ENCODE data around the gene INVS. TPM values are rescaled to one million over a fixed set of nuclear protein-coding genes. Genes with fewer than 3 reads are reported as not detected.

Gene INVS
- total and polyA plus RNA-seq, 2 of the 13 experiments (the other 11 are each of a cell fraction or from before 2014, with no cell fraction given) = 11.3 to 16.3 TPM

DNA sequence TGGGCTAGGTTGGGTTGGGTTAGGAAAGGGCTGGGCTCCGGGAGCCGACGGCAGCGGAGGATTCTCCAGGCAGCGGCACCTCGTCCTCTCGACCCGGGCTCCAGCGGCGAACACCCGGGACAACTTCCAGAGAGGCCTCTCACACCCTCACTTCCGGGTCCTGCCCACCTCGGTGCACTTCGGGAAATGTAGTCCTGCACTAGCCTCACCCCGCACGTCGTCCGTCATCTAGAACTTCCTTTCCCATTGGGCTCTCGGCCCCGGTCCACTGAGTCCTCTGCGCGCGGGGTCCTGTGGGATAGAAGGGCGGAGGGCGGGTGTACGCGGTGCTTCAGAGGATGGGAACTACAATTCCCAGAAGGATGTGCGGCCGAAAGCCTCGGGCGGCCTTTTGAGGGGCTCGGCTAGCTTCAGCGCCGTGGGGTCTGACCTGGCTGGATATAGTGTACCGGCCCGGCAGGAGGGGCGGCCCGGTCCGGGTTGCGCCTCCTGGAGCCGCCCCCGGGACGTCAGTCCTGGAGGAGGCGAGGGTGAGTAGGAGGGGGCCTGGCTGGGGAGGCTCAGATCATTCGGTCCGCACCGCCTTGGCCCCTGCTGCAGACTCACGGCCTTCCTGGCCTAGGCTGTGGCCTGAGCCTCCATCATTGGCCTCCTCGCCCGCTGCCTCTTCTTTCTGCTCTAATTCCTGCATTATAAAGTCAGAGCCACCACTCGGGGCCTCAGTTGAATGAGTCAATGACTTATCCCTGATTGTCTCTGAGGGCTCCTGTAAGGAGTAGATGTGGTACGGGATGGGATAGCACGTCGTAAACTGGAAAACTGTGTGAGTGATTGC is at the start of gene INVS, which contains the start of gene ERP44 (continued):
- TF ChIP-seq, protein P1, sequence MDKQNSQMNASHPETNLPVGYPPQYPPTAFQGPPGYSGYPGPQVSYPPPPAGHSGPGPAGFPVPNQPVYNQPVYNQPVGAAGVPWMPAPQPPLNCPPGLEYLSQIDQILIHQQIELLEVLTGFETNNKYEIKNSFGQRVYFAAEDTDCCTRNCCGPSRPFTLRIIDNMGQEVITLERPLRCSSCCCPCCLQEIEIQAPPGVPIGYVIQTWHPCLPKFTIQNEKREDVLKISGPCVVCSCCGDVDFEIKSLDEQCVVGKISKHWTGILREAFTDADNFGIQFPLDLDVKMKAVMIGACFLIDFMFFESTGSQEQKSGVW (CRISPR knock-in tag; IDR thresholded peaks at IDR 0.05; ENCODE audit: borderline replicate concordance) = no peak
- no peak for TF ChIP-seq EEA1 (CRISPR knock-in tag; IDR thresholded peaks at IDR 0.05; ENCODE audit: borderline replicate concordance)
- no peak for TF ChIP-seq NR2F1 (CRISPR knock-in tag; IDR thresholded peaks at IDR 0.05)
- peak; percentile 20; the same call in 1 of the 2 replicates for TF ChIP-seq HOXD1 (CRISPR knock-in tag; IDR thresholded peaks at IDR 0.05)
- TF ChIP-seq, protein P2, sequence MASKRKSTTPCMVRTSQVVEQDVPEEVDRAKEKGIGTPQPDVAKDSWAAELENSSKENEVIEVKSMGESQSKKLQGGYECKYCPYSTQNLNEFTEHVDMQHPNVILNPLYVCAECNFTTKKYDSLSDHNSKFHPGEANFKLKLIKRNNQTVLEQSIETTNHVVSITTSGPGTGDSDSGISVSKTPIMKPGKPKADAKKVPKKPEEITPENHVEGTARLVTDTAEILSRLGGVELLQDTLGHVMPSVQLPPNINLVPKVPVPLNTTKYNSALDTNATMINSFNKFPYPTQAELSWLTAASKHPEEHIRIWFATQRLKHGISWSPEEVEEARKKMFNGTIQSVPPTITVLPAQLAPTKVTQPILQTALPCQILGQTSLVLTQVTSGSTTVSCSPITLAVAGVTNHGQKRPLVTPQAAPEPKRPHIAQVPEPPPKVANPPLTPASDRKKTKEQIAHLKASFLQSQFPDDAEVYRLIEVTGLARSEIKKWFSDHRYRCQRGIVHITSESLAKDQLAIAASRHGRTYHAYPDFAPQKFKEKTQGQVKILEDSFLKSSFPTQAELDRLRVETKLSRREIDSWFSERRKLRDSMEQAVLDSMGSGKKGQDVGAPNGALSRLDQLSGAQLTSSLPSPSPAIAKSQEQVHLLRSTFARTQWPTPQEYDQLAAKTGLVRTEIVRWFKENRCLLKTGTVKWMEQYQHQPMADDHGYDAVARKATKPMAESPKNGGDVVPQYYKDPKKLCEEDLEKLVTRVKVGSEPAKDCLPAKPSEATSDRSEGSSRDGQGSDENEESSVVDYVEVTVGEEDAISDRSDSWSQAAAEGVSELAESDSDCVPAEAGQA (IDR thresholded peaks at IDR 0.05; ENCODE audit: low read depth) = no peak
- TF ChIP-seq, protein P2 (CRISPR knock-in tag; IDR thresholded peaks at IDR 0.05; ENCODE audit: borderline replicate concordance) = no peak
- 0 out of 2 replicates have a peak, but pooled peaks have one; percentile 17 for TF ChIP-seq MAFG (CRISPR knock-in tag; IDR thresholded peaks at IDR 0.05)
- TF ChIP-seq NFIB (CRISPR knock-in tag; IDR thresholded peaks at IDR 0.05; ENCODE audit: borderline replicate concordance) = no peak
- no peak for TF ChIP-seq ARHGAP35 (CRISPR knock-in tag; IDR thresholded peaks at IDR 0.05; ENCODE audit: borderline replicate concordance)
- peak; percentile 85; the same call in 1 of the 2 replicates for TF ChIP-seq KLF12 (CRISPR knock-in tag; IDR thresholded peaks at IDR 0.05; ENCODE audit: borderline replicate concordance)
- no peak; the same call in 1 of the 2 replicates for TF ChIP-seq ZBTB8A (CRISPR knock-in tag; IDR thresholded peaks at IDR 0.05; ENCODE audit: borderline replicate concordance, low read depth)
- TF ChIP-seq, protein P3, sequence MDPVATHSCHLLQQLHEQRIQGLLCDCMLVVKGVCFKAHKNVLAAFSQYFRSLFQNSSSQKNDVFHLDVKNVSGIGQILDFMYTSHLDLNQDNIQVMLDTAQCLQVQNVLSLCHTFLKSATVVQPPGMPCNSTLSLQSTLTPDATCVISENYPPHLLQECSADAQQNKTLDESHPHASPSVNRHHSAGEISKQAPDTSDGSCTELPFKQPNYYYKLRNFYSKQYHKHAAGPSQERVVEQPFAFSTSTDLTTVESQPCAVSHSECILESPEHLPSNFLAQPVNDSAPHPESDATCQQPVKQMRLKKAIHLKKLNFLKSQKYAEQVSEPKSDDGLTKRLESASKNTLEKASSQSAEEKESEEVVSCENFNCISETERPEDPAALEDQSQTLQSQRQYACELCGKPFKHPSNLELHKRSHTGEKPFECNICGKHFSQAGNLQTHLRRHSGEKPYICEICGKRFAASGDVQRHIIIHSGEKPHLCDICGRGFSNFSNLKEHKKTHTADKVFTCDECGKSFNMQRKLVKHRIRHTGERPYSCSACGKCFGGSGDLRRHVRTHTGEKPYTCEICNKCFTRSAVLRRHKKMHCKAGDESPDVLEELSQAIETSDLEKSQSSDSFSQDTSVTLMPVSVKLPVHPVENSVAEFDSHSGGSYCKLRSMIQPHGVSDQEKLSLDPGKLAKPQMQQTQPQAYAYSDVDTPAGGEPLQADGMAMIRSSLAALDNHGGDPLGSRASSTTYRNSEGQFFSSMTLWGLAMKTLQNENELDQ (CRISPR knock-in tag; IDR thresholded peaks at IDR 0.05; ENCODE audit: borderline replicate concordance) = no peak
- TF ChIP-seq, protein P4, sequence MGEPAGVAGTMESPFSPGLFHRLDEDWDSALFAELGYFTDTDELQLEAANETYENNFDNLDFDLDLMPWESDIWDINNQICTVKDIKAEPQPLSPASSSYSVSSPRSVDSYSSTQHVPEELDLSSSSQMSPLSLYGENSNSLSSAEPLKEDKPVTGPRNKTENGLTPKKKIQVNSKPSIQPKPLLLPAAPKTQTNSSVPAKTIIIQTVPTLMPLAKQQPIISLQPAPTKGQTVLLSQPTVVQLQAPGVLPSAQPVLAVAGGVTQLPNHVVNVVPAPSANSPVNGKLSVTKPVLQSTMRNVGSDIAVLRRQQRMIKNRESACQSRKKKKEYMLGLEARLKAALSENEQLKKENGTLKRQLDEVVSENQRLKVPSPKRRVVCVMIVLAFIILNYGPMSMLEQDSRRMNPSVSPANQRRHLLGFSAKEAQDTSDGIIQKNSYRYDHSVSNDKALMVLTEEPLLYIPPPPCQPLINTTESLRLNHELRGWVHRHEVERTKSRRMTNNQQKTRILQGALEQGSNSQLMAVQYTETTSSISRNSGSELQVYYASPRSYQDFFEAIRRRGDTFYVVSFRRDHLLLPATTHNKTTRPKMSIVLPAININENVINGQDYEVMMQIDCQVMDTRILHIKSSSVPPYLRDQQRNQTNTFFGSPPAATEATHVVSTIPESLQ (CRISPR knock-in tag; conservative IDR thresholded peaks at IDR 0.05) = no peak
- TF ChIP-seq ZNF790 (CRISPR knock-in tag; IDR thresholded peaks at IDR 0.05; ENCODE audit: borderline replicate concordance) = no peak
- no peak for TF ChIP-seq ZNF496 (CRISPR knock-in tag; IDR thresholded peaks at IDR 0.05; ENCODE audit: insufficient replicate concordance)

All from HepG2 (cell line).